Muscle of leg (tissue), 11 donors: ENCODE measurements around the gene CEP41. TPM values are rescaled to one million over a fixed set of nuclear protein-coding genes. Genes with fewer than 3 reads are reported as not detected.
A peak's percentile ranks its signal among the peaks of the same experiment; 100 is the strongest.

Source experiments
- DNase-seq: peaks from one replicate; pipeline ENCODE4 v3.0.0; 2013
- H3K27ac ChIP-seq: one replicate; pipeline ENCODE4 v1.5.1; 2013; ENCODE audit warnings: mild to moderate bottlenecking, low read length, control low read depth
- H3K27me3 ChIP-seq: one replicate; pipeline ENCODE4 v1.6.1; 2013; ENCODE audit warnings: low read length; ENCODE audit not compliant: control insufficient read depth, insufficient read depth
- H3K36me3 ChIP-seq: one replicate; pipeline ENCODE4 v1.6.1; 2013; ENCODE audit warnings: low read length; ENCODE audit not compliant: control insufficient read depth, insufficient read depth
- H3K4me1 ChIP-seq: one replicate; pipeline ENCODE4 v1.6.1; 2013; ENCODE audit warnings: low read length; ENCODE audit not compliant: control insufficient read depth, insufficient read depth
- H3K4me3 ChIP-seq: one replicate; pipeline ENCODE4 v1.5.1; 2013; ENCODE audit warnings: low read length, control low read depth
- H3K9me3 ChIP-seq: replicated peaks from 2 replicates; pipeline ENCODE4 v1.6.1; 2013; ENCODE audit warnings: low read depth, low read length; ENCODE audit not compliant: control insufficient read depth
- WGBS: methylation state at CpG from one replicate; pipeline ENCODE4 v1.1.5; 2013; ENCODE audit warnings: missing lambda C conversion rate; ENCODE audit not compliant: insufficient coverage; 5-methylcytosine and 5-hydroxymethylcytosine counted together
- polyA plus RNA-seq, 8 donors: library from polyadenylated mRNA; unstranded; fragments of 120-200 nt; gene quantifications; one replicate each; pipeline versions ENCODE4 v1.2.1 to v1.2.3, GENCODE V29; 2013; ENCODE audit warnings: inconsistent platforms in 1 of 8, low replicate concordance in 1 of 8; ENCODE audit not compliant: insufficient read length in 8 of 8, insufficient read depth in 1 of 8
- total RNA-seq: library from RNA; stranded (reverse); fragments of 120-200 nt; gene quantifications from one replicate; pipeline ENCODE4 v1.2.4, GENCODE V29; 2013

CEP41 gene
- total and polyA plus RNA-seq, 9 donors: 16.3 to 29.1 (median 23.0) TPM

GRCh38 chr7:130441408-130441869 is 623 bp upstream of the CEP41 start:
- WGBS: 33% methylated on average over 1 of the region's 9 CpGs
- DNase-seq: peak; percentile 80
- H3K27me3 ChIP-seq: no peaks in the 10 kb centered on the region

DNA sequence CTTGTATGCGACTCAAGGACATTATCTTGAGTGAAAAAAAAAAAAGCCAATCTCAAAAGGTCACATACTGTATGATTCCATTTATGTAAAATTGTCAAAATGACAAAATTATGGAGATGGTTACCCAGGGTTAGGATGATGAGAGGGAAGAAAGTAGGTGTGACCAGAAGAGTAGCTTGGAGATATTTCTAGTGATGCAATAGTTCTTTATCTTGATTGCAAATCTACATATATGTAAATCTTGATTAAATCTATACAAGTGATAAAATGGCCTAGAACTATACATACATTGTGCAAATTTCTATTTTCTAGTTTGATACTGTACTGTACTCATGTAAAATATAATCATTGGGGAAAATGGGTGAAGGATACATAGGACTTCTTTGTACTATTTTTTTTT is 4.6 kb downstream of the CEP41 start:
- Histone ChIP-seq H3K9me3 (no peaks in the 10 kb centered on the region), H3K27ac (no peak overlapping the region), H3K4me1 (peaks cover 21% of the 10 kb centered on the region), H3K4me3 (no peak overlapping the region), H3K36me3 (no peaks in the 10 kb centered on the region), H3K27me3 (no peaks in the 10 kb centered on the region)
- no CpG with 5 or more reads among the region's 1 CpG for WGBS
- no peak for DNase-seq

More at GRCh38 chr7:130441408-130441869, 623 bp upstream of the CEP41 start:
- H3K4me1 ChIP-seq: peaks cover 34% of the 10 kb centered on the region
- peak overlapping the region; percentile 99 for H3K27ac ChIP-seq
- no peaks in the 10 kb centered on the region for H3K9me3 ChIP-seq
- H3K36me3 ChIP-seq: no peaks in the 10 kb centered on the region
- peak overlapping the region; percentile 82 for H3K4me3 ChIP-seq

GRCh38 chr7:130435311-130435854 is 5.4 kb downstream of the CEP41 start:
- Histone ChIP-seq H3K9me3 (no peaks in the 10 kb centered on the region), H3K27me3 (no peaks in the 10 kb centered on the region), H3K4me3 (no peak overlapping the region), H3K36me3 (no peaks in the 10 kb centered on the region), H3K4me1 (peaks cover 25% of the 10 kb centered on the region), H3K27ac (peak overlapping the region; percentile 45)
- DNase-seq: peak; percentile 36
- WGBS: no CpG with 5 or more reads among the region's 2 CpGs

DNA sequence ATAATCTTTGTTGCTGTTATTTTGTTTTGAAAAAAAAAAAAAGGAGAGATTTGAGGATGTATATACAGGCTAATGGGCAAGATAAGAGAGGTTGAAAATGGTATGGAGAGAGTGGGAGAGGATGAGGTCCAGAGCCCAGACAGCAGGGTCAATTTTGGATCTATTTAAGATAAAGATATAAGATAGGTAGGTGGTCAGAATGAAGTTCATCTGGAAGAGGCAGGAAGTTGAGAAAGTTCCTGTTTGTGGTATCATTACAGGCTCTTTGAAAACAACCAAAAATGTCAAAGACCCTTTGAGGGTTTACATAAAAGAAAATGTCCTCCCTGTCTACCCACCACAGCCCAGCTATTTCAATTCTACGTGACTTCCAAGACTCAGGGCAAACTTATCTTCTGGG is 7.5 kb downstream of the CEP41 start:
- Histone ChIP-seq H3K4me3 (no peak overlapping the region), H3K4me1 (peaks cover 28% of the 10 kb centered on the region), H3K27me3 (no peaks in the 10 kb centered on the region), H3K27ac (no peak overlapping the region), H3K9me3 (no peaks in the 10 kb centered on the region), H3K36me3 (no peaks in the 10 kb centered on the region)
- WGBS: 100% methylated on average over 1 of the region's 1 CpG
- no peak for DNase-seq

- Histone ChIP-seq H3K27me3 (no peaks in the 10 kb centered on the region), H3K4me1 (peaks cover 28% of the 10 kb centered on the region), H3K27ac (peak overlapping the region; percentile 21), H3K9me3 (no peaks in the 10 kb centered on the region), H3K4me3 (no peak overlapping the region), H3K36me3 (no peaks in the 10 kb centered on the region)
- no peak for DNase-seq
- 90% methylated on average over 3 of the region's 3 CpGs for WGBS
Observed at GRCh38 chr7:130432886-130433285, 7.9 kb downstream of the CEP41 start.

GRCh38 chr7:130430841-130431666 is 9.8 kb downstream of the CEP41 start:
- WGBS: 12% methylated on average over 1 of the region's 5 CpGs
- H3K27ac ChIP-seq: peak overlapping the region; percentile 90
- H3K27me3 ChIP-seq: no peaks in the 10 kb centered on the region
- peaks cover 28% of the 10 kb centered on the region for H3K4me1 ChIP-seq
- H3K36me3 ChIP-seq: no peaks in the 10 kb centered on the region
- peak; percentile 100 for DNase-seq
- no peaks in the 10 kb centered on the region for H3K9me3 ChIP-seq
- no peak overlapping the region for H3K4me3 ChIP-seq

DNA sequence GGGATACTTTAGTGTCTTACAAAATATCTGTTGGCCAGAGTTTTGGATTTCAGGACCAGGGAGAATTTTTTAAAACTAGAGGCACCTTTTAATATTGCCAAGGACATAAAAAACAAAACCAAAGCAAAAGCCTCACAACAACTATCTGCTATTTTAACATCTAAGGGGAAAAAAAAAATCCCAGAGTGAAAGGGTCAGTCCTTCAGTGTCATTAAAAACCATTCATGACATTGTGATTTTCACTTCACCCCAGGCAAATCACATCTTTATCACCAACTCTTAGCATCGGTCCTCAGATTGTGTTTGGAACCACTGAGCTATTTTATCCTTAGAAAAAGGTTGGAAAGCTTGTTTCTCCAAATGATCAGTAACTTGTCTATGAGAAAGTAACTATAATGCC is 10.7 kb downstream of the CEP41 start:
- H3K9me3 ChIP-seq: no peaks in the 10 kb centered on the region
- no CpG with 5 or more reads among the region's 1 CpG for WGBS
- H3K36me3 ChIP-seq: no peaks in the 10 kb centered on the region
- H3K4me3 ChIP-seq: no peak overlapping the region
- H3K27me3 ChIP-seq: no peaks in the 10 kb centered on the region
- no peak for DNase-seq
- H3K27ac ChIP-seq: peak overlapping the region; percentile 90
- H3K4me1 ChIP-seq: peaks cover 28% of the 10 kb centered on the region

DNA sequence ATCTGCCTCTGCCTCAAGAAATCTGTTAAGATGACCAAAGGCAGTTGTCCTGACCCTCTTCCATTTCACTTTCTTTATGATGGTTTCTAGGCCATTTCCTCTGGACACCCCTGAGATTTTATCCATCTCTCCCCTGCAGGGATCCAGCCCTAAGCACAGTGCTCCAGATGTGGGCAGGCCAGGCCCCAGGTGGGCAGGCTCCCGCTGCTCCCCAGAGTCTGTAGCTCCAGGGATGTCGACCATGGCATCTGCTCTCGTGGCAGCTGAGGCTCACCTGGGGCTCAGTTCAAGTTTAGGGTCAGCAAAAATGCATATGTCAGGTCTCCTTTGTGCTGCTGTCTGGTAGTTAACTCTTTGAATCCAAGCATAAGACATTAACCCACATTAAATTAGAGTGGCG is 11.8 kb downstream of the CEP41 start:
- WGBS: 75% methylated on average over 2 of the region's 4 CpGs
- DNase-seq: no peak
- Histone ChIP-seq H3K4me3 (no peak overlapping the region), H3K27me3 (no peaks in the 10 kb centered on the region), H3K36me3 (no peaks in the 10 kb centered on the region), H3K27ac (peak overlapping the region; percentile 90), H3K9me3 (no peaks in the 10 kb centered on the region), H3K4me1 (peaks cover 30% of the 10 kb centered on the region)

GRCh38 chr7:130426564-130426963 is 14.3 kb downstream of the CEP41 start:
- H3K36me3 ChIP-seq: no peaks in the 10 kb centered on the region
- H3K9me3 ChIP-seq: no peaks in the 10 kb centered on the region
- peak overlapping the region; percentile 78 for H3K27ac ChIP-seq
- H3K4me1 ChIP-seq: peaks cover 22% of the 10 kb centered on the region
- DNase-seq: peak; percentile 66
- no peaks in the 10 kb centered on the region for H3K27me3 ChIP-seq
- peak overlapping the region; percentile 2 for H3K4me3 ChIP-seq
- WGBS: no CpG with 5 or more reads among the region's 4 CpGs

- Histone ChIP-seq H3K27me3 (no peaks in the 10 kb centered on the region), H3K4me1 (peaks cover 15% of the 10 kb centered on the region), H3K4me3 (no peak overlapping the region), H3K9me3 (no peaks in the 10 kb centered on the region), H3K27ac (peak overlapping the region; percentile 38), H3K36me3 (no peaks in the 10 kb centered on the region)
- DNase-seq: no peak
- 60% methylated on average over 3 of the region's 4 CpGs for WGBS
Observed at GRCh38 chr7:130425796-130426195, 15.0 kb downstream of the CEP41 start.
